HepG2 (cell line): ENCODE data around the gene RHOBTB3. TPM values are rescaled to one million over a fixed set of nuclear protein-coding genes. Genes with fewer than 3 reads are reported as not detected.

Experiments
- ATRX ChIP-seq: sonication (generic); formaldehyde crosslinking; IDR thresholded peaks from 2 replicates; pipeline ENCODE4 v1.4.0; 2020; ENCODE audit warnings: missing genetic modification reagents, borderline replicate concordance
- BHLHE40 ChIP-seq: IDR thresholded peaks from 2 replicates; pipeline ENCODE4 v1.6.1; 2011; ENCODE audit warnings: low read length, improper control_type of control experiment
- EHMT2 ChIP-seq: fragments of 200-600 bp; sonication (generic); IDR thresholded peaks from 2 replicates; pipeline ENCODE4 v1.7.0; 2017; ENCODE audit warnings: antibody characterized with exemption, low read depth, low read length, borderline replicate concordance
- ELF1 ChIP-seq: sonication (generic); formaldehyde crosslinking; IDR thresholded peaks from 2 replicates; pipeline ENCODE4 v1.4.0; 2020; ENCODE audit warnings: missing genetic modification reagents
- HMG20A ChIP-seq: IDR thresholded peaks from 2 replicates; pipeline ENCODE4 v1.6.1; 2016; ENCODE audit warnings: borderline replicate concordance
- IKZF1 ChIP-seq: fragments of 450-650 bp; IDR thresholded peaks from 2 replicates; pipeline ENCODE4 v1.7.1; 2016
- IRF2 ChIP-seq: IDR thresholded peaks from 2 replicates; pipeline ENCODE4 v1.6.1; 2018; ENCODE audit warnings: missing genetic modification reagents, missing compliant biosample characterization
- KAT2B ChIP-seq: fragments of 150-350 bp; IDR thresholded peaks from 2 replicates; pipeline ENCODE4 v1.6.1; 2014; ENCODE audit warnings: low read depth, low read length, borderline replicate concordance
- KAT8 ChIP-seq: IDR thresholded peaks from 2 replicates; pipeline ENCODE4 v1.6.1; 2016; ENCODE audit warnings: missing genetic modification reagents, missing compliant biosample characterization
- KDM5B ChIP-seq: sonication (generic); formaldehyde crosslinking; IDR thresholded peaks from 2 replicates; pipeline ENCODE4 v1.4.0; 2020; ENCODE audit warnings: missing genetic modification reagents, mild to moderate bottlenecking, borderline replicate concordance
- KLF16 ChIP-seq, 2 experiments: sonication (generic) in 1 of 2; formaldehyde crosslinking in 1 of 2; IDR thresholded peaks; 2 replicates each; pipeline versions ENCODE4 v1.6.1 to v1.8.0; 2016 to 2023; ENCODE audit warnings: missing genetic modification reagents in 2 of 2, missing compliant biosample characterization in 1 of 2
- LCORL ChIP-seq, 2 experiments: fragments of 450-650 bp in 1 of 2; sonication (generic) in 1 of 2; formaldehyde crosslinking in 1 of 2; IDR thresholded peaks; 2 replicates each; pipeline versions ENCODE4 v1.5.0 to v1.6.1; 2017 to 2020; ENCODE audit warnings: antibody characterized with exemption in 1 of 2, missing genetic modification reagents in 1 of 2
- PHF5A ChIP-seq: IDR thresholded peaks from one replicate; pipeline ENCODE4 v1.6.1; 2018; ENCODE audit warnings: low read depth, missing genetic modification reagents; ENCODE audit not compliant: unreplicated experiment
- RARG ChIP-seq: sonication (generic); formaldehyde crosslinking; IDR thresholded peaks from 2 replicates; pipeline ENCODE4 v1.4.0; 2020; ENCODE audit warnings: low read depth, mild to moderate bottlenecking, missing genetic modification reagents
- SUZ12 ChIP-seq: fragments of 150-350 bp; IDR thresholded peaks from 2 replicates; pipeline ENCODE4 v1.6.1; 2014; ENCODE audit warnings: low read depth, low read length
- TCF7 ChIP-seq: sonication (generic); IDR thresholded peaks from 2 replicates; pipeline ENCODE4 v1.6.1; 2016; ENCODE audit warnings: antibody characterized with exemption, low read depth
- ZNF160 ChIP-seq: sonication (generic); formaldehyde crosslinking; IDR thresholded peaks from 2 replicates; pipeline ENCODE4 v1.8.0; 2022; ENCODE audit warnings: mild to moderate bottlenecking, inconsistent platforms, missing genetic modification reagents
- ZNF205 ChIP-seq: IDR thresholded peaks from 2 replicates; pipeline ENCODE4 v1.6.1; 2018; ENCODE audit warnings: missing biosample characterization, missing genetic modification reagents
- ZNF382 ChIP-seq: sonication (generic); formaldehyde crosslinking; IDR thresholded peaks from 2 replicates; pipeline ENCODE4 v1.5.0; 2020; ENCODE audit warnings: missing genetic modification reagents, mild to moderate bottlenecking, borderline replicate concordance
- ZNF567 ChIP-seq: sonication (generic); formaldehyde crosslinking; IDR thresholded peaks from 2 replicates; pipeline ENCODE4 v1.8.1; 2023; ENCODE audit warnings: mild to moderate bottlenecking, missing genetic modification reagents, borderline replicate concordance
- ZNF589 ChIP-seq: sonication (generic); formaldehyde crosslinking; conservative IDR thresholded peaks from 2 replicates; pipeline ENCODE4 v1.8.0; 2022; ENCODE audit warnings: mild to moderate bottlenecking, moderate library complexity, missing genetic modification reagents
- polyA plus RNA-seq, 8 experiments: library from polyadenylated mRNA; depleted of rRNA in 3 of 8; stranded (reverse) in 7 of 8; unstranded in 1 of 8; fragments of >200 nt; fragmentation: Illumina TruSeq in 4 of 8; extraction: Trizol in 4 of 8; gene quantifications; 2 replicates each; pipeline versions ENCODE4 v1.2.1 to v1.2.3, GENCODE V29; 2011 to 2016; ENCODE audit warnings: low read depth in 4 of 8, missing spikeins in 1 of 8, mixed read lengths in 1 of 8; ENCODE audit not compliant: insufficient read depth in 1 of 8
- total RNA-seq, 5 experiments: library from RNA; depleted of rRNA; stranded (reverse); fragments of >200 nt; fragmentation: Illumina TruSeq; extraction: Trizol; gene quantifications; 2 replicates each; pipeline ENCODE4 v1.2.3, GENCODE V29; 2016; ENCODE audit warnings: low read depth in 1 of 5
- TF ChIP-seq, protein P1 (sequence below): sonication (generic); formaldehyde crosslinking; IDR thresholded peaks from 2 replicates; pipeline ENCODE4 v1.4.0; 2020; ENCODE audit warnings: mild to moderate bottlenecking, missing genetic modification reagents
- TF ChIP-seq, protein P2 (sequence below): sonication (generic); formaldehyde crosslinking; IDR thresholded peaks from 2 replicates; pipeline ENCODE4 v1.8.1; 2023; ENCODE audit warnings: mild to moderate bottlenecking, inconsistent platforms, moderate library complexity, missing genetic modification reagents, borderline replicate concordance
- TF ChIP-seq, protein P3 (sequence below): IDR thresholded peaks from 2 replicates; pipeline ENCODE4 v1.6.1; 2016; ENCODE audit warnings: mild to moderate bottlenecking
- TF ChIP-seq, protein P4 (sequence below): sonication (generic); formaldehyde crosslinking; IDR thresholded peaks from 2 replicates; pipeline ENCODE4 v1.8.0; 2022; ENCODE audit warnings: mild to moderate bottlenecking, missing genetic modification reagents, moderate library complexity
- TF ChIP-seq, protein P5 (sequence below): sonication (generic); formaldehyde crosslinking; IDR thresholded peaks from 2 replicates; pipeline ENCODE4 v1.4.0; 2020; ENCODE audit warnings: low read depth, mild to moderate bottlenecking, missing genetic modification reagents

The RHOBTB3 gene
- total and polyA plus RNA-seq, 2 of the 13 experiments (the other 11 are each of a cell fraction or from before 2014, with no cell fraction given): 31.6 to 35.4 TPM

DNA sequence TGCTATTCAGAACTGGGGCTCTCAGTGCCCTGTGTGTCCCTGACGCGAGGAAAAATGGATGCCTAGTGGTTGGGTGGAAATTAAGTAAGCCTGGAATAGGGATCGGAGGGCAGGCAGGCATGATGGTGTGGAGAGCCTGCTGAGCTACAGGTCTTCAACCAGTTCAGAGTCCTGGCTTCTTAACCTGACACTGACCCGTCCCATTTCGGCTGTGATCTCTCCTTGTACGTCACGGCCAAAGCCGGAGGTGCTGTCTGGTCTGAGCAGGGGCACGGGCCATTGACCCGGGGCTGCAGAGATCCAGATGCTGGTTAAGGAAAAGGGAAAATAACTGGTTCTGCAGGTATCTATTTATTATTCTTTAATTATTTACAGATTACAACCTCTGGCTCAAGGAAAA, 27.9 kb downstream of the RHOBTB3 start (continued):
- TF ChIP-seq ZNF382 (no peak), KLF16 (CRISPR knock-in tag; IDR thresholded peaks at IDR 0.05) (no peak), IRF2 (CRISPR knock-in tag) (no peak; the same call in 1 of the 2 replicates), IKZF1 (no peak), ELF1 (CRISPR knock-in tag) (no peak), ZNF589 (CRISPR knock-in tag) (no peak), PHF5A (CRISPR knock-in tag) (no peak), ZNF567 (no peak), ZNF160 (CRISPR knock-in tag) (no peak), RARG (CRISPR knock-in tag) (no peak), KAT8 (no peak), TCF7 (no peak), KAT2B (no peak), EHMT2 (no peak), SUZ12 (no peak), ZNF205 (no peak; the same call in 1 of the 2 replicates), BHLHE40 (no peak), HMG20A (CRISPR knock-in tag) (no peak), LCORL (IDR thresholded peaks at IDR 0.05) (no peak), LCORL (CRISPR knock-in tag; IDR thresholded peaks at IDR 0.05) (no peak; the same call in 1 of the 2 replicates), ATRX (no peak), KDM5B (no peak)
- TF ChIP-seq, protein P1, sequence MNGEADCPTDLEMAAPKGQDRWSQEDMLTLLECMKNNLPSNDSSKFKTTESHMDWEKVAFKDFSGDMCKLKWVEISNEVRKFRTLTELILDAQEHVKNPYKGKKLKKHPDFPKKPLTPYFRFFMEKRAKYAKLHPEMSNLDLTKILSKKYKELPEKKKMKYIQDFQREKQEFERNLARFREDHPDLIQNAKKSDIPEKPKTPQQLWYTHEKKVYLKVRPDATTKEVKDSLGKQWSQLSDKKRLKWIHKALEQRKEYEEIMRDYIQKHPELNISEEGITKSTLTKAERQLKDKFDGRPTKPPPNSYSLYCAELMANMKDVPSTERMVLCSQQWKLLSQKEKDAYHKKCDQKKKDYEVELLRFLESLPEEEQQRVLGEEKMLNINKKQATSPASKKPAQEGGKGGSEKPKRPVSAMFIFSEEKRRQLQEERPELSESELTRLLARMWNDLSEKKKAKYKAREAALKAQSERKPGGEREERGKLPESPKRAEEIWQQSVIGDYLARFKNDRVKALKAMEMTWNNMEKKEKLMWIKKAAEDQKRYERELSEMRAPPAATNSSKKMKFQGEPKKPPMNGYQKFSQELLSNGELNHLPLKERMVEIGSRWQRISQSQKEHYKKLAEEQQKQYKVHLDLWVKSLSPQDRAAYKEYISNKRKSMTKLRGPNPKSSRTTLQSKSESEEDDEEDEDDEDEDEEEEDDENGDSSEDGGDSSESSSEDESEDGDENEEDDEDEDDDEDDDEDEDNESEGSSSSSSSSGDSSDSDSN (CRISPR knock-in tag): no peak
- TF ChIP-seq, protein P2, sequence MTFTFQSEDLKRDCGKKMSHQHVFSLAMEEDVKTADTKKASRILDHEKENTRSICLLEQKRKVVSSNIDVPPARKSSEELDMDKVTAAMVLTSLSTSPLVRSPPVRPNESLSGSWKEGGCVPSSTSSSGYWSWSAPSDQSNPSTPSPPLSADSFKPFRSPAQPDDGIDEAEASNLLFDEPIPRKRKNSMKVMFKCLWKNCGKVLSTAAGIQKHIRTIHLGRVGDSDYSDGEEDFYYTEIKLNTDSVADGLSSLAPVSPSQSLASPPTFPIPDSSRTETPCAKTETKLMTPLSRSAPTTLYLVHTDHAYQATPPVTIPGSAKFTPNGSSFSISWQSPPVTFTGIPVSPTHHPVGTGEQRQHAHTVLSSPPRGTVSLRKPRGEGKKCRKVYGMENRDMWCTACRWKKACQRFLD: no peak
- TF ChIP-seq, protein P3, sequence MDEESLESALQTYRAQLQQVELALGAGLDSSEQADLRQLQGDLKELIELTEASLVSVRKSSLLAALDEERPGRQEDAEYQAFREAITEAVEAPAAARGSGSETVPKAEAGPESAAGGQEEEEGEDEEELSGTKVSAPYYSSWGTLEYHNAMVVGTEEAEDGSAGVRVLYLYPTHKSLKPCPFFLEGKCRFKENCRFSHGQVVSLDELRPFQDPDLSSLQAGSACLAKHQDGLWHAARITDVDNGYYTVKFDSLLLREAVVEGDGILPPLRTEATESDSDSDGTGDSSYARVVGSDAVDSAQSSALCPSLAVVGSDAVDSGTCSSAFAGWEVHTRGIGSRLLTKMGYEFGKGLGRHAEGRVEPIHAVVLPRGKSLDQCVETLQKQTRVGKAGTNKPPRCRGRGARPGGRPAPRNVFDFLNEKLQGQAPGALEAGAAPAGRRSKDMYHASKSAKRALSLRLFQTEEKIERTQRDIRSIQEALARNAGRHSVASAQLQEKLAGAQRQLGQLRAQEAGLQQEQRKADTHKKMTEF: no peak
- TF ChIP-seq, protein P4, sequence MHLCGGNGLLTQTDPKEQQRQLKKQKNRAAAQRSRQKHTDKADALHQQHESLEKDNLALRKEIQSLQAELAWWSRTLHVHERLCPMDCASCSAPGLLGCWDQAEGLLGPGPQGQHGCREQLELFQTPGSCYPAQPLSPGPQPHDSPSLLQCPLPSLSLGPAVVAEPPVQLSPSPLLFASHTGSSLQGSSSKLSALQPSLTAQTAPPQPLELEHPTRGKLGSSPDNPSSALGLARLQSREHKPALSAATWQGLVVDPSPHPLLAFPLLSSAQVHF (CRISPR knock-in tag): no peak
- TF ChIP-seq, protein P5, sequence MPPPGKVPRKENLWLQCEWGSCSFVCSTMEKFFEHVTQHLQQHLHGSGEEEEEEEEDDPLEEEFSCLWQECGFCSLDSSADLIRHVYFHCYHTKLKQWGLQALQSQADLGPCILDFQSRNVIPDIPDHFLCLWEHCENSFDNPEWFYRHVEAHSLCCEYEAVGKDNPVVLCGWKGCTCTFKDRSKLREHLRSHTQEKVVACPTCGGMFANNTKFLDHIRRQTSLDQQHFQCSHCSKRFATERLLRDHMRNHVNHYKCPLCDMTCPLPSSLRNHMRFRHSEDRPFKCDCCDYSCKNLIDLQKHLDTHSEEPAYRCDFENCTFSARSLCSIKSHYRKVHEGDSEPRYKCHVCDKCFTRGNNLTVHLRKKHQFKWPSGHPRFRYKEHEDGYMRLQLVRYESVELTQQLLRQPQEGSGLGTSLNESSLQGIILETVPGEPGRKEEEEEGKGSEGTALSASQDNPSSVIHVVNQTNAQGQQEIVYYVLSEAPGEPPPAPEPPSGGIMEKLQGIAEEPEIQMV: no peak
